SK-N-SH (cell line): ENCODE results near the gene BFSP2. TPM values are rescaled to one million over a fixed set of nuclear protein-coding genes. Genes with fewer than 3 reads are reported as not detected.

Experiments used
- CTCF ChIA-PET: fragments of 300-600, 350-600 bp; formaldehyde crosslinking; extraction: SDS; loops from one replicate; lab custom pipeline; 2021; lab: Yijun Ruan, JAX
- POLR2A ChIA-PET: fragments of 350-600 bp; sonication (Branson Sonifier 250); formaldehyde crosslinking; extraction: SDS; loops from one replicate; lab custom pipeline; 2020; ENCODE audit warnings: antibody characterized with exemption, inconsistent platforms; lab: Yijun Ruan, JAX
- DNase-seq: peaks from one replicate; pipeline ENCODE4 v3.0.0; 2012
- H2AFZ ChIP-seq: fragments of 200-600 bp; sonication (generic); 2 replicates; pipeline ENCODE4 v1.8.1; 2016; ENCODE audit warnings: antibody characterized with exemption, mild to moderate bottlenecking, low read depth
- H3F3A ChIP-seq: fragments of 200-600 bp; sonication (generic); replicated peaks from 2 replicates; pipeline ENCODE3; 2016; ENCODE audit warnings: antibody characterized with exemption, mild to moderate bottlenecking; ENCODE audit not compliant: insufficient read depth
- H3K27ac ChIP-seq, 2 experiments: fragments of 200-500 bp in 1 of 2; fragments of 200-600 bp in 1 of 2; sonication (Bioruptor generic) in 1 of 2; sonication (generic), shearing (Covaris generic) in 1 of 2; 2 replicates each; pipeline versions ENCODE4 v1.5.1 to v1.6.1; 2014 to 2016; ENCODE audit warnings: low read depth in 2 of 2, inconsistent platforms in 1 of 2, low read length in 1 of 2, mild to moderate bottlenecking in 1 of 2, mixed read lengths in 1 of 2
- H3K27me3 ChIP-seq: fragments of 200-600 bp; sonication (generic), shearing (Covaris generic); 2 replicates; pipeline ENCODE4 v1.6.1; 2016; ENCODE audit warnings: mixed run types; ENCODE audit not compliant: insufficient read depth
- H3K36me3 ChIP-seq, 2 experiments: fragments of 200-500 bp in 1 of 2; fragments of 200-600 bp in 1 of 2; sonication (Bioruptor generic) in 1 of 2; sonication (generic) in 1 of 2; replicated peaks in 1 of 2; 2 replicates each; pipeline versions ENCODE3 to v1.5.1; 2014 to 2016; ENCODE audit warnings: low read length in 1 of 2, mild to moderate bottlenecking in 1 of 2; ENCODE audit not compliant: insufficient read depth in 2 of 2, control insufficient read depth in 1 of 2
- H3K4me1 ChIP-seq, 2 experiments: fragments of 200-500 bp in 1 of 2; fragments of 200-600 bp in 1 of 2; sonication (Bioruptor generic) in 1 of 2; sonication (generic), shearing (Covaris generic) in 1 of 2; 2 replicates each; pipeline versions ENCODE4 v1.5.1 to v1.6.1; 2014 to 2016; ENCODE audit warnings: low read depth in 1 of 2, low read length in 1 of 2, mixed run types in 1 of 2; ENCODE audit not compliant: insufficient read depth in 2 of 2, control insufficient read depth in 1 of 2
- H3K4me2 ChIP-seq: fragments of 200-600 bp; sonication (generic), shearing (Covaris generic); 2 replicates; pipeline ENCODE4 v1.6.1; 2017; ENCODE audit warnings: mixed run types
- H3K4me3 ChIP-seq, 2 experiments: fragments of 200-500 bp in 1 of 2; fragments of 200-600 bp in 1 of 2; sonication (Bioruptor generic) in 1 of 2; sonication (generic), shearing (Covaris generic) in 1 of 2; 2 replicates each; pipeline versions ENCODE4 v1.5.1 to v1.8.1; 2014 to 2016; ENCODE audit warnings: low read depth in 2 of 2, inconsistent platforms in 1 of 2, low read length in 1 of 2, mild to moderate bottlenecking in 1 of 2, mixed read lengths in 1 of 2, moderate library complexity in 1 of 2
- H3K79me2 ChIP-seq: fragments of 200-600 bp; sonication (generic); 2 replicates; pipeline ENCODE4 v1.8.1; 2017; ENCODE audit warnings: mild to moderate bottlenecking; ENCODE audit not compliant: insufficient read depth
- H3K9ac ChIP-seq: fragments of 200-600 bp; sonication (generic); 2 replicates; pipeline ENCODE4 v1.6.1; 2017; ENCODE audit warnings: mixed run types
- H3K9me2 ChIP-seq: fragments of 200-600 bp; sonication (generic); 2 replicates; pipeline ENCODE4 v1.6.1; 2017; ENCODE audit warnings: mixed run types
- H3K9me3 ChIP-seq: fragments of 200-600 bp; sonication (generic); 2 replicates; pipeline ENCODE4 v1.6.1; 2017; ENCODE audit warnings: mixed run types, mild to moderate bottlenecking, moderate library complexity
- H4K20me1 ChIP-seq: fragments of 200-600 bp; sonication (generic); 2 replicates; pipeline ENCODE4 v1.6.1; 2017; ENCODE audit warnings: mild to moderate bottlenecking, mixed run types; ENCODE audit not compliant: insufficient read depth
- CHD2 ChIP-seq: fragments of 150-350 bp; IDR thresholded peaks from 2 replicates; pipeline ENCODE4 v1.6.1; 2018; ENCODE audit warnings: low read length; ENCODE audit not compliant: partially characterized antibody
- CTCF ChIP-seq: fragments of 200-600 bp; sonication (generic); IDR thresholded peaks from 2 replicates; pipeline ENCODE4 v1.6.1; 2017; ENCODE audit warnings: antibody characterized with exemption, mild to moderate bottlenecking, moderate library complexity
- EP300 ChIP-seq, 2 experiments: IDR thresholded peaks; 2 replicates each; pipeline versions ENCODE4 v1.4.0 to v1.6.1; 2012; ENCODE audit warnings: borderline replicate concordance in 1 of 2, low read depth in 1 of 2, low read length in 1 of 2
- GABPA ChIP-seq: IDR thresholded peaks from 2 replicates; pipeline ENCODE4 v1.4.0; 2012; ENCODE audit warnings: low read depth, mild to moderate bottlenecking
- GATA2 ChIP-seq: sonication (generic); formaldehyde crosslinking; IDR thresholded peaks from 2 replicates; pipeline ENCODE4 v1.5.0; 2020; ENCODE audit warnings: mild to moderate bottlenecking, missing genetic modification reagents
- MXI1 ChIP-seq: IDR thresholded peaks from 2 replicates; pipeline ENCODE4 v1.6.1; 2012; ENCODE audit warnings: mild to moderate bottlenecking, low read depth, low read length, improper control_type of control experiment
- NRF1 ChIP-seq: IDR thresholded peaks from 2 replicates; pipeline ENCODE4 v1.6.1; 2012; ENCODE audit warnings: low read depth, mild to moderate bottlenecking, low read length
- RAD21 ChIP-seq: IDR thresholded peaks from 2 replicates; pipeline ENCODE4 v1.6.1; 2012; ENCODE audit warnings: mild to moderate bottlenecking, low read length
- RXRA ChIP-seq: IDR thresholded peaks from 2 replicates; pipeline ENCODE4 v1.4.0; 2012; ENCODE audit warnings: low read depth, mild to moderate bottlenecking, borderline replicate concordance
- SMC3 ChIP-seq: IDR thresholded peaks from 2 replicates; pipeline ENCODE4 v1.6.1; 2012; ENCODE audit warnings: low read depth, low read length, improper control_type of control experiment
- TAF1 ChIP-seq: IDR thresholded peaks from 2 replicates; pipeline ENCODE4 v1.6.1; 2012; ENCODE audit warnings: low read depth, mild to moderate bottlenecking, low read length, moderate library complexity, borderline replicate concordance
- TEAD4 ChIP-seq: IDR thresholded peaks from 2 replicates; pipeline ENCODE4 v1.4.0; 2012; ENCODE audit warnings: mild to moderate bottlenecking, borderline replicate concordance; ENCODE audit not compliant: insufficient read depth
- WGBS: methylation state at CpG from one replicate; pipeline ENCODE4 v1.1.6; 2017; ENCODE audit warnings: low lambda C conversion rate; 5-methylcytosine and 5-hydroxymethylcytosine counted together
- polyA plus RNA-seq, 3 experiments: library from polyadenylated mRNA; depleted of rRNA; stranded (reverse); fragments of >200 nt; gene quantifications; 2 replicates each; pipeline ENCODE4 v1.2.3, GENCODE V29; 2012

Gene BFSP2
- polyA plus RNA-seq, 1 of the 3 experiments (the other 2 are of a cell fraction): not detected

- Histone ChIP-seq H3K9me2 (no peaks in the 10 kb centered on the region), H2AFZ (no peak overlapping the region), H3K27me3 (no peaks in the 10 kb centered on the region), H3K4me3 (no peak overlapping the region), H4K20me1 (no peaks in the 10 kb centered on the region), H3K9ac (no peak overlapping the region), H3K4me1 (peaks cover 3 to 12% of the 10 kb centered on the region in 2 experiments; a peak in 2 of 4 replicates), H3K79me2 (no peaks in the 10 kb centered on the region), H3F3A (no peaks in the 10 kb centered on the region), H3K9me3 (no peaks in the 10 kb centered on the region), H3K4me2 (no peak overlapping the region), H3K36me3 (no peaks in the 10 kb centered on the region), H3K27ac (no peak overlapping the region)
- no peak for TF ChIP-seq GATA2 (CRISPR knock-in tag)
- TF ChIP-seq MXI1: no peak
- no peak for TF ChIP-seq CHD2
- no peak for TF ChIP-seq SMC3
- POLR2A ChIA-PET: no interaction called here
- WGBS: 86% methylated on average over 9 of the region's 9 CpGs
- CTCF ChIA-PET: interaction anchor here (1.1 to 5.4 kb wide), 10 partner anchors 12 to 699 kb away, joined by 5 to 55 read pairs (median 16); no protein-coding TSS in a partner anchor
- DNase-seq: no peak
Measured at GRCh38 chr3:133424937-133425869, 25.3 kb downstream of the BFSP2 start.

GRCh38 chr3:133425898-133426297 is 26.0 kb downstream of the BFSP2 start:
- Histone ChIP-seq H3K9me2 (no peaks in the 10 kb centered on the region), H3K4me1 (peaks cover 3 to 12% of the 10 kb centered on the region in 2 experiments; a peak in 2 of 4 replicates), H3K4me3 (no peak overlapping the region), H3F3A (no peaks in the 10 kb centered on the region), H3K36me3 (no peaks in the 10 kb centered on the region), H3K9me3 (no peaks in the 10 kb centered on the region), H3K79me2 (no peaks in the 10 kb centered on the region), H3K4me2 (no peak overlapping the region), H3K27ac (no peak overlapping the region), H2AFZ (no peak overlapping the region), H3K9ac (no peak overlapping the region), H3K27me3 (no peaks in the 10 kb centered on the region), H4K20me1 (no peaks in the 10 kb centered on the region)
- CTCF ChIA-PET: interaction anchor here (1.5 to 4.3 kb wide), 4 partner anchors 41 to 700 kb away, joined by 5 to 28 read pairs (median 20); no protein-coding TSS in a partner anchor
- DNase-seq: no peak
- TF ChIP-seq RAD21 (no peak), CTCF (no peak), TAF1 (no peak), GABPA (no peak), NRF1 (no peak), RXRA (no peak), EP300 (IDR thresholded peaks at IDR 0.05; ENCODE audit: borderline replicate concordance in 1 of 2, low read depth in 1 of 2, low read length in 1 of 2) (no peak), SMC3 (no peak), TEAD4 (no peak)
- POLR2A ChIA-PET: no interaction called here
- 85% methylated on average over 3 of the region's 3 CpGs for WGBS
